HG02623 (cell line): ENCODE measurements around the gene PSAPL1.

ENCODE experiments used
- ATAC-seq: cut with Tn5 transposase; IDR thresholded peaks from one replicate; pipeline ENCODE4 v1.9.1; 2021; ENCODE audit warnings: moderate library complexity; ENCODE audit not compliant: unreplicated experiment

PSAPL1 gene

GRCh38 chr4:7420661-7421040 lies 14.1 kb downstream of the PSAPL1 start:
- no peak for ATAC-seq

- no peak for ATAC-seq
These were observed 14.6 kb downstream of the PSAPL1 start for GRCh38 chr4:7419961-7420660.

GRCh38 chr4:7418131-7418943 lies 16.4 kb downstream of the PSAPL1 start:
- no peak for ATAC-seq

- no peak for ATAC-seq
These were observed 17.1 kb downstream of the PSAPL1 start for GRCh38 chr4:7417639-7418038.

GRCh38 chr4:7416745-7417432 lies 17.8 kb downstream of the PSAPL1 start:
- no peak for ATAC-seq

- no peak for ATAC-seq
These were observed 18.6 kb downstream of the PSAPL1 start for GRCh38 chr4:7415927-7416686.

GRCh38 chr4:7414736-7415510 lies 19.8 kb downstream of the PSAPL1 start:
- no peak for ATAC-seq

GRCh38 chr4:7414046-7414445 lies 20.7 kb downstream of the PSAPL1 start:
- ATAC-seq = no peak

GRCh38 chr4:7412554-7412912 lies 22.2 kb downstream of the PSAPL1 start:
- ATAC-seq = no peak

GRCh38 chr4:7411896-7412553 lies 22.7 kb downstream of the PSAPL1 start:
- no peak for ATAC-seq

GRCh38 chr4:7411491-7411890 lies 23.2 kb downstream of the PSAPL1 start:
- ATAC-seq = no peak

- ATAC-seq = no peak
These were observed 24.3 kb downstream of the PSAPL1 start for GRCh38 chr4:7410446-7410845.

GRCh38 chr4:7408166-7408565 lies 26.6 kb downstream of the PSAPL1 start:
- ATAC-seq = no peak

GRCh38 chr4:7403001-7403400 lies 31.7 kb downstream of the PSAPL1 start:
- no peak for ATAC-seq

GRCh38 chr4:7402526-7402925 lies 32.2 kb downstream of the PSAPL1 start:
- ATAC-seq = no peak

- ATAC-seq = no peak
These were observed 33.9 kb downstream of the PSAPL1 start for GRCh38 chr4:7400671-7401298.

GRCh38 chr4:7399440-7400234 lies 35.1 kb downstream of the PSAPL1 start:
- no peak for ATAC-seq

GRCh38 chr4:7398788-7399439 lies 35.8 kb downstream of the PSAPL1 start:
- ATAC-seq = no peak
